Thymus (tissue), 11 donors: ENCODE results near the gene GNG12. TPM values are rescaled to one million over a fixed set of nuclear protein-coding genes. Genes with fewer than 3 reads are reported as not detected.

Experiments
- DNase-seq, 9 donors: peaks; one replicate each; pipeline ENCODE4 v3.0.0-alpha.2; 2013; ENCODE audit warnings: low spot score in 9 of 9, low read depth in 6 of 9, missing footprints in 1 of 9
- H3K27ac ChIP-seq, 2 donors: one replicate each; pipeline ENCODE4 v1.5.1; 2013; ENCODE audit warnings: control low read depth in 1 of 2, low read depth in 1 of 2, low read length in 1 of 2, mild to moderate bottlenecking in 1 of 2, moderate library complexity in 1 of 2
- H3K27me3 ChIP-seq, 2 donors: one replicate each; pipeline ENCODE4 v1.5.1; 2013; ENCODE audit warnings: low read length in 1 of 2; ENCODE audit not compliant: control insufficient read depth in 2 of 2, insufficient read depth in 1 of 2
- H3K36me3 ChIP-seq, 2 donors: one replicate each; pipeline ENCODE4 v1.5.1; 2013; ENCODE audit warnings: low read length in 1 of 2, mild to moderate bottlenecking in 1 of 2, moderate library complexity in 1 of 2; ENCODE audit not compliant: control insufficient read depth in 2 of 2, insufficient read depth in 2 of 2
- H3K4me1 ChIP-seq, 2 donors: one replicate each; pipeline ENCODE4 v1.5.1; 2013; ENCODE audit warnings: low read length in 2 of 2; ENCODE audit not compliant: control insufficient read depth in 2 of 2, insufficient read depth in 2 of 2
- H3K4me3 ChIP-seq, 2 donors: one replicate each; pipeline ENCODE4 v1.5.1; 2013; ENCODE audit warnings: low read length in 2 of 2, control low read depth in 1 of 2, mild to moderate bottlenecking in 1 of 2
- H3K9me3 ChIP-seq, 2 donors: one replicate each; pipeline ENCODE4 v1.5.1; 2013; ENCODE audit warnings: low read length in 1 of 2, mild to moderate bottlenecking in 1 of 2; ENCODE audit not compliant: control insufficient read depth in 2 of 2, insufficient read depth in 1 of 2
- WGBS: extraction: QIAGEN DNeasy Blood & Tissue Kit; methylation state at CpG from one replicate; pipeline ENCODE4 v1.1.7; 2013; 5-methylcytosine and 5-hydroxymethylcytosine counted together
- polyA plus RNA-seq: library from polyadenylated mRNA; stranded (reverse); fragments of 200-250 nt; gene quantifications from one replicate; pipeline ENCODE4 v1.2.3, GENCODE V29; 2013
- total RNA-seq: library from RNA; stranded (reverse); fragments of 120-200 nt; gene quantifications from one replicate; pipeline ENCODE4 v1.2.4, GENCODE V29; 2013
- donor health status: healthy.

Gene GNG12
- total and polyA plus RNA-seq, 2 donors = 14.8 to 19.3 TPM

DNA sequence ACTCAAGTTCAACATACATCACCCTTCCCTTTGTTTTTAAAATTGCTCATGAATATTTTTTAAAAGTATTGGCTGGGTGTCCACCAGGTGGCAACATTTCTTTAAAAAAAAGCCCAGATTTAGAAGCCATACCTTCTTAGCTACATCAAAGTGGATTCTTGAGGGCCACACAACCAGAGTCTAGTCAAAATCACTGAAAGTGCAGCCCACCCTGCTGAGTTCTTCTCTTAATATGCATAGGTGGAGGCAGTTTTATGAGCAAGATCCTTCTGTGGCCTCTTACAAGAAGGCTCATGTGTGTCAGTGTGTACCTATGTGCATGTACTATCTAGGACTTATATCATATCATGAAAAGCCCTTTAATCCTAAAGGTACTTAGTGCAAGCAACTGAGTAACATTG lies 16.9 kb upstream of the GNG12 start:
- DNase-seq = peak in 3 of 9 donors; percentile 12 to 41 (median 15)

DNA sequence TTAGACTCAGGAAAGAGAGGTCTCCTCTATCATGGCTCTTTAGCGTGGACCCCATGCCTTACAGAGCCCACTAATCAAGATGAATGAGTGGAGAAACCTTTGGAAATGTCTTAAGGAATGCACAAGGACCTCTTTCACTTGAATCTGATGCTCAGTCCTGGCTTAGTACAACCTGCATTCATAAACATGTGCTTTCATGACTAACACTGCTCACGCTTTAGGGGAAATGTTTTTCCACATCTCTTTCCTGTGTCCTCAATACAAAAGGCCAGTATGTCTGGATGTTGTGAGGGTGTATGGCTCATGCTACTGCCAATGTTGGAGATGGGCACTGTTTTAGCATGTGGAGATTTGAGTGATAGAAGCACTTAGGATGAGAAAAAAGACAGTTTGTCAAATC lies 14.2 kb upstream of the GNG12 start:
- H3K27me3 ChIP-seq = no peaks in the 10 kb centered on the region
- H3K27ac ChIP-seq = no peak overlapping the region
- no peaks in the 10 kb centered on the region for H3K4me1 ChIP-seq
- H3K9me3 ChIP-seq = no peaks in the 10 kb centered on the region
- H3K36me3 ChIP-seq = no peaks in the 10 kb centered on the region
- DNase-seq = no peak
- 73% methylated on average over 2 of the region's 2 CpGs for WGBS
- H3K4me3 ChIP-seq = no peak overlapping the region

More for the DNA sequence above, 16.9 kb upstream of the GNG12 start:
- Histone ChIP-seq H3K4me3 (no peak overlapping the region), H3K36me3 (no peaks in the 10 kb centered on the region), H3K27ac (no peak overlapping the region), H3K9me3 (no peaks in the 10 kb centered on the region), H3K27me3 (no peaks in the 10 kb centered on the region), H3K4me1 (no peaks in the 10 kb centered on the region)

DNA sequence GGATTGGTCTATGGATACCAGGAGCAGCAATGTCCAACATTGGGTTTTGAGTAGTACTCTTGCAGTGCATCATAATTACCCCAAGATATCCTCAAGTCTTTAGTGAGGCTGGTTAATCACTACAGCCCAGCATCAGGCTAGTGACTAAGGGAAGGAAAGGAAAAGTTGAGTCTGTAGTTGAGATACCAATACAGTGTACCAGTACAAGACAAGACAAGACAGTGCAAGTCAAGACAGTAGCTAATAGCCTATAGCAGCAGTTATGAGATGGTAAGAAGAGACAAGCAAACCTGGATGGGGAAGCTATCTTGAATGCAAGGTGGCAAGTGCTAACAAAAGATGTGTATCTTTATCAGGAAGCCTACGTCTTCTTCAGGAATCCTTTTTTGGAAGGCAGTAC lies 13.3 kb upstream of the GNG12 start:
- WGBS = 96% methylated on average over 1 of the region's 1 CpG
- H3K4me1 ChIP-seq = no peaks in the 10 kb centered on the region
- no peaks in the 10 kb centered on the region for H3K36me3 ChIP-seq
- H3K4me3 ChIP-seq = no peak overlapping the region
- H3K27ac ChIP-seq = no peak overlapping the region
- no peaks in the 10 kb centered on the region for H3K27me3 ChIP-seq
- no peak for DNase-seq
- H3K9me3 ChIP-seq = no peaks in the 10 kb centered on the region

GRCh38 chr1:67844988-67845387 lies 11.7 kb upstream of the GNG12 start:
- Histone ChIP-seq H3K4me1 (no peaks in the 10 kb centered on the region), H3K36me3 (no peaks in the 10 kb centered on the region), H3K4me3 (no peak overlapping the region), H3K27me3 (peaks cover 0 to under 1% of the 10 kb centered on the region in 2 donors), H3K27ac (no peak overlapping the region), H3K9me3 (no peaks in the 10 kb centered on the region)
- DNase-seq = no peak
- WGBS = 95% methylated on average over 1 of the region's 1 CpG

GRCh38 chr1:67843746-67844145 lies 10.5 kb upstream of the GNG12 start:
- no peak overlapping the region for H3K4me3 ChIP-seq
- no peak overlapping the region for H3K27ac ChIP-seq
- no peaks in the 10 kb centered on the region for H3K9me3 ChIP-seq
- DNase-seq = no peak
- H3K36me3 ChIP-seq = no peaks in the 10 kb centered on the region
- peaks cover 0 to 5% of the 10 kb centered on the region in 2 donors for H3K27me3 ChIP-seq
- no peaks in the 10 kb centered on the region for H3K4me1 ChIP-seq

DNA sequence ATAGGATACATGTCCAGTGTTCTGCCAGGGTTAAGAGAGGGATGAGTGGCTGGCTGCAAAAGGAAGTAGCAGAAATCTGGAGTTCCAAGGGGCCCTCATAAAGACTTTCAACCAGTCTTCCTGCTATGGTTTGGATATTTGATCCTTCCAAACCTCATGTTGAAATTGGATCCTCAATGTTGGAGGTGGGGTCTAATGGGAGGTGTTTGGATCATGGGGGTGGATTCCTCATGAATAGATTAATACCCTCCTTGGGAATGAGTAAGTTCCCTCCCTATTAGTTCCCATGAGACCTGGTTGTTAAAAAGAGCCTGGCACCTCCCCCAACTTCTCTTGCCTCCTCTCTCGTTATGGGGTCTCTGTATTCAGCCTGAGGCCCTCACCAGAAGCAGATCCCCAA lies 10.1 kb upstream of the GNG12 start:
- no peak for DNase-seq
- Histone ChIP-seq H3K36me3 (no peaks in the 10 kb centered on the region), H3K9me3 (no peaks in the 10 kb centered on the region), H3K27ac (no peak overlapping the region), H3K27me3 (peaks cover 0 to 9% of the 10 kb centered on the region in 2 donors), H3K4me3 (no peak overlapping the region), H3K4me1 (no peaks in the 10 kb centered on the region)
- WGBS = 81% methylated on average over 1 of the region's 1 CpG

DNA sequence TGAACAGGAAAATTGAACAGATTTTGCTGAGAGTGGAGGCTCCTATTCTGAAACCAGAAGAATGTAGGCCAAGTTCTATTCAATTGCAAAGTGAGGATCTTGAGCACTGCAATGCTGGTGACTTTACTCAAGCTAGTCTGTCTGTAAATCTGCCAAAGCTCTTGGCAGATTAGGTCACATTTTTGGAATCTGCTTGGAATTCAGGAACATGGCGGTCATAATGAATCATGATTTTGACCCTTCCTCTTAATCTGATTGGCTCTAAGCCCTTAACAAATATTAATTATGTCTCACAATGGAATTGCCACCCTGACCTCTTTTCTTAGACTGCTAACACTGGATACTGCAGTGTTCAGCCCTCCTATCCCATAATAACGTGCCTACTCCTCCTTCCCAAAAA lies 7.2 kb upstream of the GNG12 start:
- H3K9me3 ChIP-seq = no peaks in the 10 kb centered on the region
- WGBS = 84% methylated on average over 2 of the region's 2 CpGs
- no peaks in the 10 kb centered on the region for H3K36me3 ChIP-seq
- no peak for DNase-seq
- H3K4me3 ChIP-seq = no peak overlapping the region
- no peaks in the 10 kb centered on the region for H3K4me1 ChIP-seq
- peaks cover 5 to 25% of the 10 kb centered on the region in 2 donors for H3K27me3 ChIP-seq
- H3K27ac ChIP-seq = no peak overlapping the region

DNA sequence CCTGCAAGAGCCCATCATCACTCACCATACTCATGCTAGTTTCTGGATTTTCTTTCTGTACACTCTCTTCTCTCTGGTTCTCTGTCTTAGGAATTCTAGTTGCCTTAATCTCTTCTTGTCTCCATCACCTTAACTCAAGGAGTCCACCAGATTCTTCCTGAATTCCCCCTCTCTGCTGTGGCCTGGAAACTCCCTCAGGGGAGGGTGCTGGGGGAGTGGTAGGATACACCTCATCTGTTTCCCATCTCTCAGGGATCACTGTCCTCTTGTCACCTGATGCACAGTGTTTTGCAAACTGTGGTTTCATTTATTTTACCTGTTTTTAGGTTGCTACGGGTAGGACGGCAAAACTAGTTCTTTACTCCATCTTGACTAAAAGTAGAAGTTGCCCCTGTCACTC lies 6.6 kb upstream of the GNG12 start:
- H3K4me1 ChIP-seq = no peaks in the 10 kb centered on the region
- H3K27ac ChIP-seq = peak overlapping the region in 1 of 2 donors; percentile 52

DNA sequence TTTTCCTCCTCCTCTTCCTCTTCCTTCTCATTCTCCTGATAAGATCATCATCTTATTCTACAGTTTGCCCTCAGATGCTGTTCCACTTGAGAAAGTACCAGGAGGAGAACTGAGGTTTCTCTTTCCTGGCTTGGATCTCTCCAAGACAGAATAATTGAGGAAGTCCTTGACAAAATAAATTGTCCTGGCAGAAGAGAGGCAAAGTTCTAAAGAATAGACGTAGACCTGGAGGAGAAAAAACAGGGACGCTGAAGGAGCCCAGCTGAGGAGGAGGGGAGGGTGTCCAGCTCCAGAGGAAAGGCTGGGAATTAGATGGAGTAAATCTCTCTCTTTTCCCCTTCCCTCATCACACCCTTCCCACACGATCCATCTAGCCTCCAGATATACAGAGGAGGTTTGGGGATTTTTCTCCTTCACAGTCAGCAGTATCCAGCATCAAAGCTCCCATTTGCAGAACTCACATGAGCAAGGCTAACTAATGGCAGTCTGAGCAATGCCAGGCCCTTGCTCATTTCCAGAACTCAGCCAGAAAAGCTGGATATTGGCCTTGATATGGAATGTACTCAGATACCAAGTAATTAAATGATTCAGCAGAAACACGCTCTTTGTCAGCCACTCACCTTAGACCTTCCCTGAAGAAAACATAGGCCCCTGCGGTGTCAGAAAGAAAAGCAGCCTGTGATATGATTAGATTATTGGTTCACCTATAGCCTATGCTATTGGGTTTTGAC lies 5.1 kb upstream of the GNG12 start:
- Histone ChIP-seq H3K9me3 (no peaks in the 10 kb centered on the region), H3K36me3 (no peaks in the 10 kb centered on the region), H3K4me1 (peaks cover 0 to 12% of the 10 kb centered on the region in 2 donors), H3K27me3 (peaks cover 26 to 46% of the 10 kb centered on the region in 2 donors), H3K4me3 (no peak overlapping the region), H3K27ac (no peak overlapping the region)
- WGBS = 68% methylated on average over 5 of the region's 5 CpGs
- no peak for DNase-seq

More for the DNA sequence above, 6.6 kb upstream of the GNG12 start:
- 96% methylated on average over 2 of the region's 2 CpGs for WGBS
- H3K4me3 ChIP-seq = no peak overlapping the region
- H3K9me3 ChIP-seq = no peaks in the 10 kb centered on the region
- peaks cover 11 to 31% of the 10 kb centered on the region in 2 donors for H3K27me3 ChIP-seq
- DNase-seq = no peak
- no peaks in the 10 kb centered on the region for H3K36me3 ChIP-seq
